Tibial artery (tissue), 4 donors: ENCODE measurements around the gene CLIP3.

ENCODE experiments used
- DNase-seq, 2 donors: peaks; one replicate each; pipeline ENCODE4 v3.0.0-alpha.2; 2019
- H3K27ac ChIP-seq, 2 donors: fragments of 200-600 bp; sonication (generic) in 1 of 2; 1 replicate in 1 of 2; 2 replicates in 1 of 2; pipeline ENCODE4 v1.5.1; 2018 to 2019; ENCODE audit warnings: mild to moderate bottlenecking in 1 of 2
- H3K27me3 ChIP-seq, 2 donors: fragments of 200-600 bp; sonication (generic) in 1 of 2; one replicate each; pipeline versions ENCODE4 v1.5.1 to v1.6.0; 2016 to 2019
- H3K36me3 ChIP-seq, 3 donors: fragments of 200-600 bp; sonication (generic) in 2 of 3; one replicate each; pipeline ENCODE4 v1.5.1; 2016 to 2019; ENCODE audit warnings: mild to moderate bottlenecking in 2 of 3
- H3K4me1 ChIP-seq, 4 donors: fragments of 200-600 bp; sonication (generic) in 2 of 4; 1 replicate in 3 of 4; 2 replicates in 1 of 4; pipeline ENCODE4 v1.5.1; 2016 to 2019
- H3K4me3 ChIP-seq, 2 donors: fragments of 200-600 bp; sonication (generic) in 1 of 2; 1 replicate in 1 of 2; 2 replicates in 1 of 2; pipeline ENCODE4 v1.5.1; 2018 to 2019; ENCODE audit warnings: mild to moderate bottlenecking in 2 of 2
- H3K9me3 ChIP-seq, 3 donors: fragments of 200-600 bp; sonication (generic) in 1 of 3; one replicate each; pipeline ENCODE4 v1.5.1; 2016 to 2019
- CTCF ChIP-seq, 2 experiments: fragments of 200-600 bp in 1 of 2; fragments of 450-650 bp in 1 of 2; IDR thresholded peaks; one replicate each; pipeline ENCODE4 v1.5.1; 2017 to 2019; ENCODE audit warnings: antibody characterized with exemption in 2 of 2, mild to moderate bottlenecking in 1 of 2, moderate library complexity in 1 of 2
- intact Hi-C: fragments of 100-400 bp; cut with DNase I; formaldehyde crosslinking; loops from one replicate; pipeline ENCODE4 v1.15.0; 2023; ENCODE audit warnings: low total_unique reads

The CLIP3 gene

GRCh38 chr19:36051637-36052036, 19.0 kb upstream of the CLIP3 start:
- intact Hi-C loops = no loop called here

GRCh38 chr19:36051236-36051635, 18.6 kb upstream of the CLIP3 start:
- no peak for DNase-seq
- Histone ChIP-seq H3K27ac (no peak overlapping the region), H3K36me3 (no peaks in the 10 kb centered on the region), H3K4me1 (peaks cover 0 to 14% (median 8%) of the 10 kb centered on the region in 4 donors), H3K4me3 (no peak overlapping the region), H3K9me3 (no peaks in the 10 kb centered on the region), H3K27me3 (no peaks in the 10 kb centered on the region)
- no peak for TF ChIP-seq CTCF (IDR thresholded peaks at IDR 0.05)
- intact Hi-C loops = no loop called here

More at GRCh38 chr19:36051637-36052036, 19.0 kb upstream of the CLIP3 start:
- Histone ChIP-seq H3K27ac (no peak overlapping the region), H3K4me3 (no peak overlapping the region), H3K27me3 (no peaks in the 10 kb centered on the region), H3K9me3 (no peaks in the 10 kb centered on the region), H3K4me1 (peaks cover 0 to 14% (median 8%) of the 10 kb centered on the region in 4 donors), H3K36me3 (no peaks in the 10 kb centered on the region)
- no peak for DNase-seq
- TF ChIP-seq CTCF (IDR thresholded peaks at IDR 0.05) = no peak

- intact Hi-C loops = no loop called here
- DNase-seq = no peak
- H3K27ac ChIP-seq = no peak overlapping the region
- H3K27me3 ChIP-seq = no peaks in the 10 kb centered on the region
- TF ChIP-seq CTCF (IDR thresholded peaks at IDR 0.05) = no peak
- peaks cover 0 to 6% (median 0%) of the 10 kb centered on the region in 4 donors for H3K4me1 ChIP-seq
- H3K36me3 ChIP-seq = no peaks in the 10 kb centered on the region
- H3K4me3 ChIP-seq = no peak overlapping the region
- no peaks in the 10 kb centered on the region for H3K9me3 ChIP-seq
These were observed 16.5 kb upstream of the CLIP3 start for GRCh38 chr19:36049080-36049698.

GRCh38 chr19:36047835-36048234, 15.2 kb upstream of the CLIP3 start:
- H3K9me3 ChIP-seq = no peaks in the 10 kb centered on the region
- intact Hi-C loops = no loop called here
- DNase-seq = no peak
- no peak overlapping the region for H3K4me3 ChIP-seq
- peaks cover 0 to 3% (median 0%) of the 10 kb centered on the region in 4 donors for H3K4me1 ChIP-seq
- H3K27me3 ChIP-seq = no peaks in the 10 kb centered on the region
- H3K27ac ChIP-seq = no peak overlapping the region
- no peaks in the 10 kb centered on the region for H3K36me3 ChIP-seq
- TF ChIP-seq CTCF (IDR thresholded peaks at IDR 0.05) = no peak

GRCh38 chr19:36046443-36047050, 13.9 kb upstream of the CLIP3 start:
- Histone ChIP-seq H3K4me3 (no peak overlapping the region), H3K9me3 (no peaks in the 10 kb centered on the region), H3K27ac (no peak overlapping the region), H3K4me1 (peaks cover 0 to 8% (median under 1%) of the 10 kb centered on the region in 4 donors), H3K27me3 (no peaks in the 10 kb centered on the region), H3K36me3 (no peaks in the 10 kb centered on the region)
- intact Hi-C loops = no loop called here
- no peak for DNase-seq
- no peak for TF ChIP-seq CTCF (IDR thresholded peaks at IDR 0.05)
